IPS-20b (cell line): Measurements from ENCODE around the gene MRPS34.

Experiments used
- H3K27ac ChIP-seq: one replicate; pipeline ENCODE4 v1.5.1; 2013; ENCODE audit warnings: low read length
- H3K27me3 ChIP-seq: 2 replicates; pipeline ENCODE4 v1.6.1; 2013; ENCODE audit warnings: mild to moderate bottlenecking, low read length, inconsistent platforms; ENCODE audit not compliant: insufficient read depth
- H3K36me3 ChIP-seq: 2 replicates; pipeline ENCODE4 v1.6.1; 2013; ENCODE audit warnings: low read depth, mild to moderate bottlenecking, inconsistent platforms, low read length, moderate library complexity; ENCODE audit not compliant: insufficient read depth
- H3K4me1 ChIP-seq: 2 replicates; pipeline ENCODE4 v1.6.1; 2013; ENCODE audit warnings: mild to moderate bottlenecking, control low read depth, inconsistent platforms, low read length, moderate library complexity; ENCODE audit not compliant: insufficient read depth
- H3K4me3 ChIP-seq: 2 replicates; pipeline ENCODE4 v1.5.1; 2013; ENCODE audit warnings: mild to moderate bottlenecking, low read length, inconsistent platforms
- H3K9ac ChIP-seq: 2 replicates; pipeline ENCODE4 v1.6.1; 2013; ENCODE audit warnings: low read depth, mild to moderate bottlenecking, inconsistent platforms, low read length, moderate library complexity
- H3K9me3 ChIP-seq: 2 replicates; pipeline ENCODE4 v1.6.1; 2013; ENCODE audit warnings: mild to moderate bottlenecking, low read depth, low read length, inconsistent platforms; ENCODE audit not compliant: insufficient read depth

Gene MRPS34

DNA sequence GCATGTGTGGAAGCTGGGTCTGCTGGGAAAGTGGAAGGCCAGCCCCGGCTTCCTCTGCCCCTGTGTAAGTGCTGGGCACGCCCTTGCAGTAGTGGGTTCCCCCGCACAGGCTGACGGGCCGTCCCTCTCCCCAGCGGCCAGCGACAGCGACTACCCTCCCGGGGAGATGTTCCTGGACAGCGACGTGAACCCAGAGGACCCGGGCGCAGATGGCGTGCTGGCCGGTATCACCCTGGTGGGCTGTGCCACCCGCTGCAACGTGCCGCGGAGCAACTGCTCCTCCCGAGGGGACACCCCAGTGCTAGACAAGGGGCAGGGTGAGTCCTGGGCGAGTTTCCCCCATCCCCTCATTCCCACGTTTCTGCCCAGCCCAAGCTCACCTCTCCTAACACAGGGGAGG lies 7.1 kb downstream of the MRPS34 start:
- Histone ChIP-seq H3K4me3 (no peak overlapping the region), H3K27me3 (no peaks in the 10 kb centered on the region), H3K9me3 (no peaks in the 10 kb centered on the region), H3K27ac (no peak overlapping the region), H3K4me1 (peaks cover 4% of the 10 kb centered on the region; the same call in 1 of the 2 replicates), H3K36me3 (peaks cover 17% of the 10 kb centered on the region; the same call in 1 of the 2 replicates), H3K9ac (no peak overlapping the region)

DNA sequence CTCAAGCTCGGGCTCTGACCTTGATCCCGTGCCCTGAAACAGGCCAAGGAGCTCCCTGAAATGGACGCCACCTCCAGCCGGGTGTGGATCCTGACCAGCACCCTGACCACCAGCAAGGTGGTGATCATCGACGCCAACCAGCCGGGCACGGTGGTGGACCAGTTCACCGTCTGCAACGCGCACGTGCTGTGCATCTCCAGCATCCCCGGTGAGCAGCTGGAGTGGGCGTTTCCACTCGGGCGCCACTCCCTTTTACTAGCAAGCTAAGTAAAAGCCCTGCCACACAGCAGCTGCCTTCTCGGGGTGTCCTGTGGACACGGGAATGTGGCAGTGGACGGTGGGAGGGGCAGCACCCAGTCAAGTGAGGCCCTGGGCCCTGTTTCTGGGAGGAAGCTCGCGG lies 8.0 kb downstream of the MRPS34 start:
- Histone ChIP-seq H3K4me1 (peaks cover 4% of the 10 kb centered on the region; the same call in 1 of the 2 replicates), H3K9me3 (no peaks in the 10 kb centered on the region), H3K27ac (no peak overlapping the region), H3K27me3 (no peaks in the 10 kb centered on the region), H3K36me3 (peaks cover 17% of the 10 kb centered on the region; the same call in 1 of the 2 replicates), H3K9ac (no peak overlapping the region), H3K4me3 (no peak overlapping the region)

DNA sequence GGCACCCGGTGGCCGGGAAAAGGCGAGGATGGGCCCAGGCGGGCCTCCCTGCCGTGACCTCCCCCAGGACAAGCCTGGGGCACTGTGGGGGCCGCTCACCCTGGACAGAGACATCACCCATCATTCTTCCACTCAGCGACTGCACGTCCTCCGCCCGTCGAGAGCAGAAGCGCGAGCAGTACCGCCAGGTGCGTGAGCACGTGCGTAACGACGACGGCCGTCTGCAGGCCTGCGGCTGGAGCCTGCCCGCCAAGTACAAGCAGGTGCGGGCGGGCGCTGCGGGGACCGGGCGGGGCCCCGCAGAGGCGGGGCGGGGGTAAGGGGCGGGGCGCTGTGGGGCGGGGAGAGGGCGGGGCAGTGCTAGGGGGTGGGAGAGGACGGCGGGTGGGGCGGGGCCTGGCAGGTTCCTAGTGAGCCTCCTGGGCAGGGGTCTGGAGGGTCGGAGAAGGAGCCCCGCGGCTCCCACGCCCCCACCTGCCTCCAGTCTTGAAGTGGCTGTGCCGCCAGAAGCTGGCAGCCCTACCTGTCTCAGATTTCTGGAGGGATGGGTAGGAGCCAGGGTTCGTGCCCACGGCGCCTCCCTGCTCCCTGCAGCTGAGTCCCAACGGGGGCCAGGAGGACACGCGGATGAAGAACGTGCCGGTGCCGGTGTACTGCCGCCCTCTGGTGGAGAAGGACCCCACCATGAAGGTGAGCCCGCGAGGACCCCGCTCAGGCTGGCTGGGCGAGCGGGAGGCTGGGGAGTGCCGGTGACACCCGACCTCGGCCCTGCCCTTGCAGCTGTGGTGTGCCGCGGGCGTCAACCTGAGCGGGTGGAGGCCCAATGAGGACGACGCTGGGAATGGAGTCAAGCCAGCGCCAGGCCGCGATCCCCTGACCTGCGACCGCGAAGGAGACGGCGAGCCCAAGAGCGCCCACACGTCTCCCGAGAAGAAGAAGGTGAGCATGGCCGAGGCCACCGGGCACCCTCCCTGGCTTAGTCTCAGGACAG lies 9.1 kb downstream of the MRPS34 start:
- Histone ChIP-seq H3K4me1 (peaks cover 4% of the 10 kb centered on the region; the same call in 1 of the 2 replicates), H3K27me3 (no peaks in the 10 kb centered on the region), H3K9ac (no peak overlapping the region; the same call in 1 of the 2 replicates), H3K9me3 (no peaks in the 10 kb centered on the region), H3K4me3 (peak overlapping the region; percentile 54), H3K27ac (no peak overlapping the region), H3K36me3 (peaks cover 17% of the 10 kb centered on the region; the same call in 1 of the 2 replicates)

DNA sequence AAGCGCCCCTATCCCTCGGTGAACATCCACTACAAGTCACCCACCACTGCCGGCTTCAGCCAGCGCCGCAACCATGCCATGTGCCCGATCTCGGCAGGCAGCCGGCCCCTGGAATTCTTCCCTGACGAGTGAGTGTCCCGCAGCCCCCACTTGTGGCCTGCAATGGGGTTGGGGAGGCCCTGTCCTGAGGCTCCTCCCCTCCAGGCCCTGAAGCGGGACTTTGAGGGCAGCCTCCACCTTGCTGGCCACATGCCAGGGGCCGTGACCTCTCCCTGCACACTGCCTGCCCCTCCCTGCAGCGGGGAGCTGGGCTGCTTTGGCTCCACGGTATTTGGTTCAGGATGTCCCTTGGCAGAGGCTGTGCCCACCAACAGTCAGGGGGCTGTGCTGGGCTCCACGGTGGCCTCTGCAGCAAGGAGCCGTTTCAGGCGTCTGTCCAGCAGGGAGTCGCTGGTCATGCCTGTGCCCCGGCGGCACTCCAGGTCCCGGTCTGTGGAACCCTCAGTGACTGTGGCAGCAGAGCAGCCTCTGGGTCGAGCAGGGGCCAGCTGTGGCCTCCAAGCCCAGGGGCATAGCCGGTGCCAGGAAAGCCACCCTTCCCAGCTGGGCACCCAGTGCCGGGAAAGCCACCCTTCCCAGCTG lies 9.9 kb downstream of the MRPS34 start:
- H3K9ac ChIP-seq: no peak overlapping the region
- no peak overlapping the region for H3K27ac ChIP-seq
- no peaks in the 10 kb centered on the region for H3K9me3 ChIP-seq
- H3K4me1 ChIP-seq: peaks cover 4% of the 10 kb centered on the region; the same call in 1 of the 2 replicates
- H3K4me3 ChIP-seq: no peak overlapping the region
- H3K36me3 ChIP-seq: peaks cover 17% of the 10 kb centered on the region; the same call in 1 of the 2 replicates
- no peaks in the 10 kb centered on the region for H3K27me3 ChIP-seq

DNA sequence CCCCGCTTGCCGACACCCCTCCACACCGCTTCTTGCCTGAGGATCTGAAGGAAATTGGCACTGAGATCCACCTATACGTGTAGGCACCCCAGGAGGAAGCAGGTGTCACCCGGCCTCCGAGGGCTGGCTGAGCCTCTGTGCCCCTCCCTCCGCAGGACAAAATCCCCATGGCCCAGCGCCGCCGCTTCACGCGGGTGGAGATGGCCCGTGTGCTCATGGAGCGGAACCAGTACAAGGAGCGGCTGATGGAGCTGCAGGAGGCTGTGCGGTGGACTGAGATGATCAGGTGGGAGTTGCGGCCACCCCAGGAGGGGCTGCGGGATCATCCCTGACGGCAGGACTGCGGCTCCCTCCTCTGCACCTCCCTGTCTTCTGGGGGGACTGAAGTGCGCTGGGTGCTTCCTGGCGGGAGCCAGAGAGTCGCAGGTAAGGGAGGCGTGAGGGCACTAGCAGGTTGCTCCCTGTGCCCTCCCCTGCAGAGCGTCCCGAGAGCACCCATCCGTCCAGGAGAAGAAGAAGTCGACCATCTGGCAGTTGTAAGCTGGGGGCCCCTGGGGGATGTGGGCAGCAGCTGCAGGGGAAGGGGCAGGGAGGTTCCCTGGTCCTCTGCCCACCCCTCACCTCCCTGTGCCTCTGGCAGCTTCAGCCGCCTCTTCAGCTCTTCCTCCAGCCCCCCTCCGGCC lies 10.6 kb downstream of the MRPS34 start:
- Histone ChIP-seq H3K36me3 (0 out of 2 replicates have a peak, but pooled peaks cover 11% of the 10 kb centered on the region), H3K4me1 (peaks cover 4% of the 10 kb centered on the region; the same call in 1 of the 2 replicates), H3K27ac (no peak overlapping the region), H3K9me3 (no peaks in the 10 kb centered on the region), H3K9ac (no peak overlapping the region), H3K27me3 (no peaks in the 10 kb centered on the region), H3K4me3 (no peak overlapping the region)

DNA sequence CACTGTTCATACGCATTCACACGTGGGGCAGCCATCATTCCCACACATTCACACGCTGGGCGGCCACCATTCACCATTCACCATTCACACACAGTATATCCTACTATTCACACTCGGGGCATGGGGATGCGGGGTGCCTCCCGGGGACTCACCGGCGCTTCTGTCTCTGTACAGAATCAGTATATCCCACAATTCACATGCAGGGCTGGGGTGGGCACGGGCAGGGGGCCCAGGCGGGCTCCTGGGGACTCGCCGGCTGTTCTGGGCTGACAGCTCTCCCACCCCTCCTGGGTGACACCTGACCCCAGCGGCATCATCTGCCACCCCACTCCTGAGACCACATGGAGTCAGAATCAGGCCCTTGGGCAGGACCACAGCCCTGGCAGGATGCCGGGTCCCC lies 11.2 kb downstream of the MRPS34 start:
- Histone ChIP-seq H3K27ac (no peak overlapping the region), H3K27me3 (no peaks in the 10 kb centered on the region), H3K9ac (no peak overlapping the region), H3K36me3 (0 out of 2 replicates have a peak, but pooled peaks cover 6% of the 10 kb centered on the region), H3K4me1 (peaks cover 4% of the 10 kb centered on the region; the same call in 1 of the 2 replicates), H3K4me3 (no peak overlapping the region), H3K9me3 (no peaks in the 10 kb centered on the region)

DNA sequence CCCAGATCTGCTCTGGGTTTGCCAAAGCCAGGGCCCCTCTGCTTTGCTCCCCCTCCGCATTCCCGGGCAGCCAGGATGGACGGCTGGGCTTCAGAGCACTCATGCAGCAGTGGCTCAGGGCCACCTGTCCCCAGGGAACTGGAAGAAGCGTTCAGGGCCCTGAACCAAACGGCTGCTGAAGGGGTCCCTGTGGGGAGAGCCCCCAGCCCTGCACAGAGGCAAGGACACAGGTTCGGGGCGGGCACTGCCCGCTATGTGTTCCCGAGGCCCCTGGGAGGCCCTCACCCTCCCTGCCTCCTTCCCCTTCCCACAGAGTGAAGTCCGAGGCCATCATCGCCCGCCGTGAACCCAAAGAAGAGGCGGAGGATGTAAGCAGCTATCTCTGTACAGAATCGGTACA lies 12.0 kb downstream of the MRPS34 start:
- H3K36me3 ChIP-seq: 0 out of 2 replicates have a peak, but pooled peaks cover 6% of the 10 kb centered on the region

DNA sequence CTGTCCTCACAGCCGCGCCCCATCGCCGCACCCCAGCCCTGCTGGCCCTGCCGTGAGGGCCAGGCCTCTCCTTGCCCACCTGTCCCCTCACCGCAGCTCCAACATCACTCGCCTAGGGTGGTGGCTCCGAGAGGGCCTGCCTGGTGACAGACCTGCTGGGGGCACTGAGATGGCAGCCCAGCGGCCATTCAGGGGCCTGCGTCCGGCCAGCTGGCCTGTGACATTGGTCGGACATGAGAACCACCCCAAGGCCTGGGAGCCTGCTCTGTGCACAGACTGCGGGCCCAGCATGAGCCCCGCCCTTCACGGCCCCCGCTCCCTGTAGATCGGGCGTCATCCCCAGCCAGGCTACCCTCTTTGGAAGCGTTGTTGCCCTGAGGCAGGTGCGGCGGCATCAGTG lies 13.4 kb downstream of the MRPS34 start:
- Histone ChIP-seq H3K36me3 (no peaks in the 10 kb centered on the region), H3K4me1 (peaks cover 4% of the 10 kb centered on the region; the same call in 1 of the 2 replicates), H3K27ac (no peak overlapping the region), H3K4me3 (no peak overlapping the region), H3K9me3 (no peaks in the 10 kb centered on the region), H3K9ac (no peak overlapping the region), H3K27me3 (no peaks in the 10 kb centered on the region)

More for the DNA sequence above, 12.0 kb downstream of the MRPS34 start:
- H3K27me3 ChIP-seq: no peaks in the 10 kb centered on the region
- peaks cover 4% of the 10 kb centered on the region; the same call in 1 of the 2 replicates for H3K4me1 ChIP-seq
- H3K9me3 ChIP-seq: no peaks in the 10 kb centered on the region
- no peak overlapping the region for H3K27ac ChIP-seq
- no peak overlapping the region for H3K4me3 ChIP-seq
- no peak overlapping the region for H3K9ac ChIP-seq

DNA sequence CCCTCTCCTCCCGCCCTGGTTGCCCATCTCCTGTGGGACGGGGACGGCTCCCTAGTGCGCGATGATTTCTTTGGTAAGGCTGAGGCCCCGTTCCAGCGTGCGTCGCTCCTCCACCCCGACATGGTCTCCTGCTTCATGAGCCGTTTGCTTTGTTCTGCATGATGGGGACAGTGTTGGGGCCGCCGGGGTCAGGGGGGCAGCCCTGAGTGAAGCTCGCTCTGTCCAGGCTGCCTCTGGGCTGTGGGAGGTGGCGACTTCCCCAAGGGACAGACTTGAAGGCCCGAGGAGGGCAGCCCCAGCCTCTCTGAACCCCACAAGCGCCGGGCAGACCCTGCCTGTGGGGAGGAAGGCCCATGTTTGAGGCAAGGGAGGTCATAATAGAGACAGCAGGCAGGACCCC lies 14.0 kb downstream of the MRPS34 start:
- no peaks in the 10 kb centered on the region for H3K9me3 ChIP-seq
- no peak overlapping the region for H3K9ac ChIP-seq
- H3K27ac ChIP-seq: no peak overlapping the region
- no peaks in the 10 kb centered on the region for H3K27me3 ChIP-seq
- H3K4me3 ChIP-seq: no peak overlapping the region
- no peaks in the 10 kb centered on the region for H3K4me1 ChIP-seq
- H3K36me3 ChIP-seq: no peaks in the 10 kb centered on the region

DNA sequence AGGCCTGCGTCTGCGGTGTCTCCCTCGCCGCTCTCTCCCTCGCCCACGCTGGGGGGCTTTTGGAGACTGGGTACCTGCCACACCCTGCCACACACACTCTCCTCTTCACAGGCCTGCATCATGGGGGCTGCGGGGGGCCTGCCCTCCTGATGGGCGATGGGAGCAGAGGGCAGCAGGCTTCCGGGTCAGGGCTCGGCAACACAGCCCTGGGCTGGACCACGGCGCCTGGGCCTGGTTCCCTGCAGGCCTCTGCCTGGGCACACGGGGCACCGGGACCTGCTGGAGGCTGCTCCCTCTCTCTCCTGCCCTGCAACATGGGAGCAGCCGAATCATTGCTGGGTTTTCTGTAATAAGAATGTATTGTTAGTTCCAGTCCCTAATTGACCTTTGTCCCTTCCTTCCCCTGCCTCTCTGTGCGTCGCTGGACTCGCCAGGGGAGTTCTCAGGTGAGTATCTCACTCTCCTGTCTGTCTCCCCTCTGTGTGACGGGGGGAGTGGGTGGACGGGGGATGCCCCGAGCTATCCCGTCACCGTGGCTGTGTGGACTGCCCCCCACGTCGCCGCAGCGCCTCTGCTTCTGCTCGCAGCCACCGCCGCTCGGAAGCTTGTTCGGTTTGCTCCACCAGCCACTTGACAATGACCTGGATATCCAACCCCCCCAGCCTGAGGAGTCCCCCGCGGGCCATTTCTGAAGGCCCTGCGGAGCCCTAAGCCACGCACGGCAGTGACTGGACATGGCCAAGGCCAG lies 15.0 kb downstream of the MRPS34 start:
- Histone ChIP-seq H3K4me3 (no peak overlapping the region), H3K9me3 (no peaks in the 10 kb centered on the region), H3K36me3 (no peaks in the 10 kb centered on the region), H3K9ac (no peak overlapping the region), H3K27ac (no peak overlapping the region), H3K4me1 (no peaks in the 10 kb centered on the region), H3K27me3 (no peaks in the 10 kb centered on the region)

DNA sequence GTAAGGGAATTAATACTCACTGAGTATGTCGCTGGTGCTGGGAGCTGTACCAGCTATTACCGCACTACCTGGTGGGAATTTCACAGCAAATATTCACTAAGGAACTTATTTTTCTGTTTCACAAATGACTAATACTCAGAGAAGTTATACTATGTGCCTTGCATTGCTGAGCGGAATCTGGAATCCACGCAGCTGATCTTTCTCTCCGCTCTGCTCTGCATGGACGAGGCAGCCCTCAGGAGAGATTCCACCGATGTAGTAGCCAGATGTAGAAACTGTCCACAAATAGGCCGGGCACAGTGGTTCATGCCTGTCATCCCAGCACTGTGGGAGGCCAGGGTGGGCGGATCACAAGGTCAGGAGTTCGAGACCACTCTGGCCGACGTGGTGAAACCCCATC lies 18.7 kb downstream of the MRPS34 start:
- Histone ChIP-seq H3K4me1 (no peaks in the 10 kb centered on the region), H3K36me3 (peaks cover 13% of the 10 kb centered on the region; the same call in 1 of the 2 replicates), H3K27ac (no peak overlapping the region), H3K9ac (no peak overlapping the region), H3K9me3 (no peaks in the 10 kb centered on the region), H3K27me3 (no peaks in the 10 kb centered on the region), H3K4me3 (no peak overlapping the region)
